Measurements from ENCODE around the gene GAB2.

GAB2 gene

GRCh38 chr11:78268591-78269410 is 148.8 kb downstream of the GAB2 start:
- Histone ChIP-seq H3K36me3 (ENCODE audit: control insufficient read depth, insufficient read depth, low read length) (no peaks in the 10 kb centered on the region), H3K27me3 (replicated peaks; ENCODE audit: control insufficient read depth, insufficient read depth, low read length) (no peaks in the 10 kb centered on the region), H3K4me3 (replicated peaks; ENCODE audit: low read depth, low read length) (no peak overlapping the region)
- no peak for TF ChIP-seq CTCF (IDR thresholded peaks at IDR 0.05; ENCODE audit: insufficient read depth, low read length, poor library complexity, severe bottlenecking)
- no peak for DNase-seq (ENCODE audit: extremely low read depth, insufficient read length)

- no peak for DNase-seq (ENCODE audit: extremely low read depth, insufficient read length)
- H3K4me3 ChIP-seq (replicated peaks; ENCODE audit: low read depth, low read length), result no peak overlapping the region
- H3K27me3 ChIP-seq (replicated peaks; ENCODE audit: control insufficient read depth, insufficient read depth, low read length), result no peaks in the 10 kb centered on the region
- H3K36me3 ChIP-seq (ENCODE audit: control insufficient read depth, insufficient read depth, low read length), result no peaks in the 10 kb centered on the region
- TF ChIP-seq CTCF (IDR thresholded peaks at IDR 0.05; ENCODE audit: insufficient read depth, low read length, poor library complexity, severe bottlenecking), result no peak
These were observed 151.2 kb downstream of the GAB2 start for GRCh38 chr11:78266451-78266850.

GRCh38 chr11:78265326-78265725 is 152.3 kb downstream of the GAB2 start:
- no peak overlapping the region for H3K4me3 ChIP-seq (replicated peaks; ENCODE audit: low read depth, low read length)
- no peak for TF ChIP-seq CTCF (IDR thresholded peaks at IDR 0.05; ENCODE audit: insufficient read depth, low read length, poor library complexity, severe bottlenecking)
- H3K36me3 ChIP-seq (ENCODE audit: control insufficient read depth, insufficient read depth, low read length), result no peaks in the 10 kb centered on the region
- no peaks in the 10 kb centered on the region for H3K27me3 ChIP-seq (replicated peaks; ENCODE audit: control insufficient read depth, insufficient read depth, low read length)
- DNase-seq (ENCODE audit: extremely low read depth, insufficient read length), result no peak

- no peak for TF ChIP-seq CTCF (IDR thresholded peaks at IDR 0.05; ENCODE audit: insufficient read depth, low read length, poor library complexity, severe bottlenecking)
- no peak for DNase-seq (ENCODE audit: extremely low read depth, insufficient read length)
These were observed 154.9 kb downstream of the GAB2 start for GRCh38 chr11:78262691-78263090.

GRCh38 chr11:78262238-78262637 is 155.4 kb downstream of the GAB2 start:
- no peak for DNase-seq (ENCODE audit: extremely low read depth, insufficient read length)
- TF ChIP-seq CTCF (IDR thresholded peaks at IDR 0.05; ENCODE audit: insufficient read depth, low read length, poor library complexity, severe bottlenecking), result no peak

More at GRCh38 chr11:78262691-78263090, 154.9 kb downstream of the GAB2 start:
- H3K27me3 ChIP-seq (replicated peaks; ENCODE audit: control insufficient read depth, insufficient read depth, low read length), result no peaks in the 10 kb centered on the region
- no peaks in the 10 kb centered on the region for H3K36me3 ChIP-seq (ENCODE audit: control insufficient read depth, insufficient read depth, low read length)
- no peak overlapping the region for H3K4me3 ChIP-seq (replicated peaks; ENCODE audit: low read depth, low read length)

More at GRCh38 chr11:78262238-78262637, 155.4 kb downstream of the GAB2 start:
- no peaks in the 10 kb centered on the region for H3K36me3 ChIP-seq (ENCODE audit: control insufficient read depth, insufficient read depth, low read length)
- H3K4me3 ChIP-seq (replicated peaks; ENCODE audit: low read depth, low read length), result no peak overlapping the region
- no peaks in the 10 kb centered on the region for H3K27me3 ChIP-seq (replicated peaks; ENCODE audit: control insufficient read depth, insufficient read depth, low read length)
